HG03439 (cell line): ENCODE results near the gene CHI3L1.

Experiments used
- ATAC-seq: cut with Tn5 transposase; IDR thresholded peaks from one replicate; pipeline ENCODE4 v1.9.1; 2021; ENCODE audit warnings: mild to moderate bottlenecking, moderate library complexity; ENCODE audit not compliant: unreplicated experiment

CHI3L1 gene

GRCh38 chr1:203169770-203170520 is 16.6 kb downstream of the CHI3L1 start:
- no peak for ATAC-seq

GRCh38 chr1:203168991-203169390 is 17.5 kb downstream of the CHI3L1 start:
- ATAC-seq: no peak

GRCh38 chr1:203168256-203168786 is 18.2 kb downstream of the CHI3L1 start:
- ATAC-seq: no peak

GRCh38 chr1:203167913-203168200 is 18.6 kb downstream of the CHI3L1 start:
- ATAC-seq: no peak

GRCh38 chr1:203167026-203167912 is 19.2 kb downstream of the CHI3L1 start:
- ATAC-seq: no peak

- ATAC-seq: no peak
Measured at GRCh38 chr1:203166192-203166940, 20.1 kb downstream of the CHI3L1 start.

GRCh38 chr1:203165800-203166161 is 20.7 kb downstream of the CHI3L1 start:
- no peak for ATAC-seq

- ATAC-seq: no peak
Measured at GRCh38 chr1:203165101-203165799, 21.3 kb downstream of the CHI3L1 start.

- no peak for ATAC-seq
Measured at GRCh38 chr1:203163891-203164635, 22.4 kb downstream of the CHI3L1 start.

- no peak for ATAC-seq
Measured at GRCh38 chr1:203162403-203162802, 24.1 kb downstream of the CHI3L1 start.

- no peak for ATAC-seq
Measured at GRCh38 chr1:203161703-203162102, 24.8 kb downstream of the CHI3L1 start.

GRCh38 chr1:203161175-203161574 is 25.3 kb downstream of the CHI3L1 start:
- ATAC-seq: no peak

GRCh38 chr1:203159844-203160243 is 26.7 kb downstream of the CHI3L1 start:
- no peak for ATAC-seq

GRCh38 chr1:203158960-203159665 is 27.4 kb downstream of the CHI3L1 start:
- ATAC-seq: no peak

GRCh38 chr1:203158423-203158822 is 28.1 kb downstream of the CHI3L1 start:
- no peak for ATAC-seq

GRCh38 chr1:203156280-203156679 is 30.2 kb downstream of the CHI3L1 start:
- no peak for ATAC-seq

- no peak for ATAC-seq
Measured at GRCh38 chr1:203153989-203154821, 32.3 kb downstream of the CHI3L1 start.
